ENCODE results near the gene ST6GALNAC5.
A peak's percentile ranks its signal among the peaks of the same experiment; 100 is the strongest.

ST6GALNAC5 gene

DNA sequence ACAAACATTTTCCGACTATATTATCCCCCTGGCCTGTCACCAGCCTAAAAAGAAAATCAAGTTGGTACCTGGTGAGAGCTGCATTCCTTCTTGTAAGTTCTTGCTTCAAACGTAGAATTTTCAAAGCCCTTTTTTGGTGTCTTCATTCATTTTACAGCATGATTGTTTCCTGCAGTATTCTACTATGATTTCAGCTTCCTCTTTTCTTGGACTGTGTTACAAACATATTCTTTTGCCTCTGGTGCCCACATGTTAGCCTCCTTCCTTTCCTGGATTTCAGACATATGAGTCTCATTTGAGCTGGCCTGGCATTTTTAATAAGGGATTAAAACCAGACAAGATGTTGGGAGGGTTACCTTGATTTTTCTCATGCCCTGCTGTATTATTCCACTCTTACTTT, 209.5 kb downstream of the ST6GALNAC5 start:
- intact Hi-C loops (cut with DNase I), result no loop called here
- no peak for DNase-seq

- no peak for DNase-seq
- intact Hi-C loops (cut with DNase I), result no loop called here
These were observed 214.6 kb downstream of the ST6GALNAC5 start for GRCh38 chr1:77081834-77082233.

DNA sequence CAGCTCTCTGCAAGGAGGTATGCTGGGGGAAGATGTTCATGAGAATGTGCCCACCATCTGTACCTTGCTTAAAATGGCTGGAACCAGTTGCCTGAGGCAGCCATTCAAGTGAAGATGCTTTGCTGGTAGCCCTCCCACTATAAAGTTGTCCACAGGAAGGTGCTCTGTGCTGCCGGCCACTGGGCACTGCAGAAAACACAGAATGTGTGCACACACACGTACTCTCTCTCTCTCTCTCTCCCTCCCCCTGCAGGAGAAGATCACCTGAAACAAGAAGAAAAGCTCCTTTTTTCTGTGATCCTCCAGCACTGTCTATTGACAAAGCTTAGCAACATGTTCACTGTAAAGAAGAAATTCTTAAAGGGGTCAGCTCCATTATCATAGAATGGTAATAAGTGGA, 217.2 kb downstream of the ST6GALNAC5 start:
- DNase-seq, result no peak
- intact Hi-C loops (cut with DNase I), result no loop called here

DNA sequence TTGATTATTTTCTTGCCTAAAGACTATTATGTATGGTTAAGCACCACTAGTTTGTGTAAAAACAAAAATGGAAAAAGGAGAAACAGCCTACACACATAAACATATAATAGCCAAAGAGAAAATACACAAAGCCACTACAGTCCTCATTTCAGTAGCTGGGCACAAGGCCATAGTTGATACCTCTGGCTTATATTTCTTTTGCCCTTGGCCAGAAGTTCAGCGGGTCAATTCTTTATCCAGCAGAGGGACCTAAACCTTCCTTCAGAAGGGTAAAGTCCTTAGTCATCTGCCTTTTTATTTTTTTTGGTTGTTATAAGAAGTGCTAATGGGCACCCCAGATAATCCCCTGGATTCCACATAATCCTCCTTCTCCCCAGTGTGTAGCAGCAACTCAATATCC, 217.8 kb downstream of the ST6GALNAC5 start:
- intact Hi-C loops (cut with DNase I), result no loop called here
- no peak for DNase-seq

GRCh38 chr1:77089756-77090155, 222.5 kb downstream of the ST6GALNAC5 start:
- no peak for DNase-seq
- intact Hi-C loops (cut with DNase I), result no loop called here

GRCh38 chr1:77095236-77095635, 228.0 kb downstream of the ST6GALNAC5 start:
- no peak for DNase-seq
- intact Hi-C loops (cut with DNase I), result loop anchor here (5.0 kb wide), 1 partner anchor 48 kb away; no protein-coding TSS in a partner anchor

GRCh38 chr1:77096496-77097255, 229.4 kb downstream of the ST6GALNAC5 start:
- intact Hi-C loops (cut with DNase I), result loop anchor here (5.0 kb wide), 1 partner anchor 49 kb away; no protein-coding TSS in a partner anchor

GRCh38 chr1:77100875-77101274, 233.6 kb downstream of the ST6GALNAC5 start:
- intact Hi-C loops (cut with DNase I), result no loop called here
- DNase-seq, result no peak

More at GRCh38 chr1:77096496-77097255, 229.4 kb downstream of the ST6GALNAC5 start:
- DNase-seq, result no peak

DNA sequence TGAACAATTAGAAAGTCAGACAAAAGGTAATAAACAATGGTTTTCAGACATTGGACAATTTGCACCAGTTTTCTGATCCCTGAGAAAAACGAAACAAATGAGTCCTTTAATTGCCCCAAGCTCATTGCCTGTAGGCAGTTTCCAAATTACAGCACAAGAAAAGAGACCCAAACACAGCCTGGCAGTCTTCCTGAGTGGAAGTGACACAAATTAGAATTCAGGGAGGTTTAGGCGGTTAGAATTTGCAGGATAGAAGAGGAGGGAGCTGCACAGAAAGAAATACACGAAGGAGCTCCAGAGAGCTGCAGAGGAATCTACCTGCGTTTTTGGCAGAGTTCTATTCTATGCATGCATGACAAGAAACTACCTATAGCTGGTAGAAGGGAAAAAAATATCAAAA, 236.2 kb downstream of the ST6GALNAC5 start:
- DNase-seq, result peak in 7 of 42 donors; percentile 13 to 45 (median 29)
- intact Hi-C loops (cut with DNase I), result no loop called here

- intact Hi-C loops (cut with DNase I), result no loop called here
- no peak for DNase-seq
These were observed 237.4 kb downstream of the ST6GALNAC5 start for GRCh38 chr1:77104672-77105071.

All from head of caudate nucleus (tissue), 42 donors.